C1 segment of cervical spinal cord (tissue), 14 donors: ENCODE data around the gene NEU3.
"Not testable (repeated sequence)": the region's sequence is repeated elsewhere in the genome, so short reads cannot be mapped to it uniquely, and the experiment has no call there.

ENCODE experiments used
- DNase-seq, 14 donors: peaks; one replicate each; lab custom pipeline; 2025; lab: John Stamatoyannopoulos, UW

NEU3 gene

DNA sequence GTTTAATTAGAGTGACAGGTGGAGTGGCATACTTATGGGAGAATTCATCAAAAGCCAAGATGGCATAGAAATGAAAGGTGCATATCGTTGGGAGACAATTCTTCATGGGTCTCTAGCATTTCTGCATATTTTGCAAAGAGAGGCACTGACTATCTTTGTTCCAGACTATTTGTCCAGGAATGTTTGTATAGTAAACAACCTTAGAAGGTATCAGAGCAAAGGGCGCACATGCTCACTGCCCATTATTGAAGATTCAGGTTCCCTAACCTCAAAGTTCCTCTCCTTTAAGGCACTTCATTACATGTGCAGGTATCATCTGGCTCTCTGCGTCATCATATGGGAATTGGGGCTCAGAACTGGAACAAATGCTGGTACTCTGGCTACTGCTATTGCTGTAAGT, 4.7 kb upstream of the NEU3 start:
- DNase-seq: no peak

DNA sequence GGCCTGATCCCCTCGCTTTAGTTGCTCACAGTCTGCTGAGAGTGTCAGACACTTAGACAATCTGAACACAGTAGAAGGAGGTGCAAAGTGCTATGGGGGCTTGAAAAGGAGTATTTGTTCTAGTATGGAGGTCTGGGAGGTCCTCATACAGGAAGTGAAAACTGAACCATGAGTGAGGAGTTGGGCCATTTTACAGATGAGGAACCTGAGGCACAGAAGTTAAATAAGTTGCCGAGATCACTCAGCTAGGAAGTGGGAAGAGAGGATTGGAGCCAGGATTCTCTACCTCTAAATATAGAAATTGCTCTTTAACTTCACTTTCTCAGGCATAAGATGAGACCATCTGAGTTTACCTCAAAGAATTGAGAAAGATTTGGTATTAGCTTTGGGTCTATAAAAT, 4.0 kb upstream of the NEU3 start:
- DNase-seq: no peak

DNA sequence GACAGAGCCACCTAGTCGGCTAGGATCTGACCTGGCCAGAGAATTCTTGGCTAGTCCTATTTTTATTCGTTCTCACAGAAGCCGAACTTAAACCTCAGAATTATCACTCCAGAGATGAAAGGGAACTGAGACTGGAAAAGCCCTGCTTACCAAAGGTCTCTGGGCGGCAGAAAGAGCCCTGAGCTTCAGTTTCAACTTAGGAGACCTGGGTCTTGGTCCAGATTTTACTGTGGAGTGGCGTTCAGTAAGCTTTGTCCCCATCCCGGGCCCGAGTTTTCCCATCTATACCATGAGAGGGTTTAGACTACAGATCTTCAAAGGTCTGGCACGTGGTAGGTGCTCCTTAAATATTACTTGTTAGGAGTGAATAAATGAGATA, 516 bp downstream of the NEU3 start:
- DNase-seq: no peak

DNA sequence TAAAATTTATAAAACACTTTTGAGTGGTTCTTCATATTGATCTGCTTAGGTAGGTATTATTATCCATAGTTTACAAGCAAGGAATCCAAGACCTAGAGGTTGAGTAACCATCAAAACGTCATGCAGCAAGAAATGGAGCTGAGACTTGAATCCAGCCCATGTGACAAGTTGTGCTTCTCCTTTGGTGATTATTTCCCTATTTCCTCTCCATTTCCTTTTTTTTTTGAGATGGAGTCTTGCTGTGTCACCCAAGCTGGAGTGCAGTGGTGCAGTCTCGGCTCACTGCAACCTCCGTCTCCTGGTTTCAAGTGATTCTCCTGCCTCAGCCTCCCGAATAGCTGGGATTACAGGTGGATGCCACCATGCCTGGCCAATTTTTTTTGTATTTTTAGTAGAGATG, 1.4 kb downstream of the NEU3 start:
- not testable (repeated sequence) for DNase-seq

DNA sequence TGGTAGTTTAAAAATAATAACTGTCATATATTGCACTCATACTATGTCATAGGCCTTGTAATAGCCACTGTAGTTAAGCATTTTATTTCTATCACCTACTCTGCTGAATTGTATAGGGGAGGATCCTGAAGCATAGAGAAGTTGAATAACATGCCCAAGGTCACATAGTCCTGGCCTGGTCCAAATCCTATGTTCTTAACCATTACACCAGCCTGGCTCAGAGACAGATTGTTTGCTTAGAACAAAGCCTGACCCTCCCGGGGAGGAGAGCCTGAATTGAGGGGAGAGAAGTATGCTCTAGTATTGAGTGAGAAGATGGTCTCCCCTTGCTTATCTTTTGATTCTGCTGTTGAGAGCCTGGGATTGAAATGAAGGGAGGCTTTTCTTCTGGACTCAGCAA, 2.2 kb downstream of the NEU3 start:
- DNase-seq: no peak

DNA sequence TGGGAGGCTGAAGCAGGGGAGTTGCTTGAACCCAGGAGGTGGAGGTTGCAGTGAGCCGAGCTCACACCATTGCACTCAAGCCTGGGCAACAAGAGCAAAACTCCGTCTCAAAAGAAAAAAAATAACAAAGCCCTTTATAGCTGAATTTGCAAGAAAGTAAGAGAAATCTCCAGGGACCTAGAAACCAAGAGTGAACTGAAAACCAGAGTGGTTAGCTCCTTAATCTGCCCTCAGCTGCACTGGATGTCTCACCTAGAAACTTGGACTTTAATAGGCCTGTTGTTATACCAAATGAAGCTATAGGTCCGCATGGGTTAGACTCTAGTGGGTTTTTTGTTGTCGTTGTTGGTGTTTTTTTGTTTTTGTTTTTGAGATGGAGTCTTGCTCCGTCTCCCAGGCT, 4.1 kb downstream of the NEU3 start:
- no peak for DNase-seq

DNA sequence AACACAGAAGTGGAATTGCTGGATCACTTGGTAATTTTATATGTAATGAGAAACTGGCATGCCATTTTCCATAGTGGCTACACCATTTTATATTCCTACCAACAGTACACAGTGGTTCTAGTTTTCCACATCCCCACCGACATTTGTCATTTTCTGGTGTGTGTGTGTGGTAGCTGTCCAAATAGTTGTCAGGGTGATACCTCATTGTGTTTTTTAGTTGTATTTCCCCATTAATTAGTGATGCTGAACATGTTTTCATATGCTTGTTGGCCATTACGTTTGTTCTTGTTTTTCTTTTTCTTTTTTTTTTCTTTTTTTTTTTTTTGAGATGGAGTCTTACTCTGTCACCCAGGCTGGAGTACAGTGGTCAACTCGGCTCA, 12.2 kb downstream of the NEU3 start:
- DNase-seq: no peak

DNA sequence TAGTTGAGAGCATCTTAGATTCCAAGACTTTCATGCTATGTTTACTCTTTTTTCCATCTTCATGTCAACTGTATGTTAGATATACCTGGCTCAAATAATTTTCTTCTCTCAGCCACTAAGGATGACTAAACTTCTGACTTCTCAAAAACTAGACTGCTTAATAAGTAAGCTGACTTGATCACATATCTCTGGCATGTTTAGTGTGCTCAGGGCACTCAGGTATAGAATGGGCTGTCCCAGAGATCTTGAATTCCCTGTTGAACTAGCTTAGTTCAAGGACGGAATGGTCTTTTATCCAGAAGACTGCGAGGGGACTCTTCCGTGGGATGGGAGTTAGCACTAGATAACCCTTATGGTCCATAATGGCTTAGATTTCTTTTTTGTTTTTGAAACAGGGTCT, 13.0 kb downstream of the NEU3 start:
- no peak for DNase-seq

DNA sequence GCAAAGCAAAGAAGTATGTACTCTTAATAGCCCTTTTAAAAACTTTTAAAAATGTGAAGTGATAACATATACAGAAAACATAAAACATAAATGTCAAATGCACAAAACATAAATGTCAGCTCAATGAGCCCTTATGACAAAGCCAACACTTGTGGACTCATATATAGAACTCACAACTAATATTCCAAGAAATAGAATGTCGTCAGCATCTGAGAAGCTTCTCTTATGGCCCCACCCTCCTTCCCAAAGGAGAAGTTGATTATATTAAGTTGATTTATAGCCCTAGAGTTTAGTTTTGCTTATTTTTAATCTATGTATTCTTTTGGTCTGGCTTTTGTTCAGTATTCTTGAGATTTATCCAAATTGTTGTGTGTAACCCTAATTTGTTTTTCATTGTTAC, 13.8 kb downstream of the NEU3 start:
- DNase-seq: no peak

DNA sequence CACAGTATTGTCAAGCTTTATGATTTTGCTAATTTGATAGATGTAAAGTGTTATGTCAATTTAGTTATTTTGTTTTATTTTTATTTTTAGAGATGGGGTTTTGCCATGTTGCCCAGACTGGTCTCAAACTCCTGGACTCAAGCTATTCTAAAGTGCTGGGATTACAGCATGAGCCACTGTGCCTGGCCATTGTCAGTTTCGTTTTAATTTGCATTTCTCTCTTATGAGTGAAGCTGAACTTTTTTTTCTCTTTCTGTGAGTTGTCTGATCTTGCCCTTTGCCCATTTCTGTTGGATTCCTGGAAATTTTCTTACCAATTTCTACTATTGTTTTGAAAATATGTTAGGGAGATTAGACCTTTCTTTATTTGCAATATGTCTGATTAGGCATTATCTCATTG, 15.5 kb downstream of the NEU3 start:
- no peak for DNase-seq

DNA sequence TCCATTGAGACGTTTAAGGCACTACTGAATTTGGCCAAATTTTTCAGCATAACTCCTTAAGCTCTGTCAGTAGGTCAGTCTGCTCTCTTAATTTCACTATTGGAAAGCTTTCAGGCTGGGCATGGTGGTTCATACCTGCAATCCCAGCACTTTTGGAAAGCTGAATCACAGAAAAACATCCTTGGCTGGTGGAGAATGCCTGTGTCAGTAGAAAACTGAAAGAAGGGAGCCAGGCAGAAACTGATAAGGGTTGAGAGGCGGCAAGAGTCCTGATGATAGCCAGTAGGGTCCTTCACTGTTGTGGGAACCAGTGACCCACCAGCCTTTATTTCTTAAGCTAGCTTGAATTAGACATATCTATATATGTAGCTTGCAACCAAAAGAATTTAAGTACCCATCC, 22.6 kb downstream of the NEU3 start:
- DNase-seq: no peak

- no peak for DNase-seq
Observed at GRCh38 chr11:75011872-75012271, 23.1 kb downstream of the NEU3 start.

- no peak for DNase-seq
Observed at GRCh38 chr11:75013051-75013450, 24.3 kb downstream of the NEU3 start.

DNA sequence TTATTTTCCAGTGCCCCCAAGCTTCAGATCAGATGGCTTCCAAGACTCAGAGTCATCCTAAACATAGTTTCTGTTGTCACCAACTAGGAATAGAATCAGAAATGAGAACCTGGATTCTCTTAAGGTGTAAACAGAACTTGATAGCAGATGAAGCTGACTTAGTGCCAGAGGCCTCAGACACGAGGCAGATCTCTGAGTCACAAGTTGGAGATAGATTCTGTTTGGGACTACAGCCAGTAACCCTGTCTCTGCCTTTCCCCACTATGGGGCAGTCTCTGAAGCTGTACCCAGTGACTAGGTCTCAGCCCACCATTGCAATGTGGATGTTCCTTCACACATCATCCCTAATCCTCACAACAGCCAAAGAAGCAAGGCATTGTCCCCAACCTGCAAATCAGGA, 25.4 kb downstream of the NEU3 start:
- no peak for DNase-seq

DNA sequence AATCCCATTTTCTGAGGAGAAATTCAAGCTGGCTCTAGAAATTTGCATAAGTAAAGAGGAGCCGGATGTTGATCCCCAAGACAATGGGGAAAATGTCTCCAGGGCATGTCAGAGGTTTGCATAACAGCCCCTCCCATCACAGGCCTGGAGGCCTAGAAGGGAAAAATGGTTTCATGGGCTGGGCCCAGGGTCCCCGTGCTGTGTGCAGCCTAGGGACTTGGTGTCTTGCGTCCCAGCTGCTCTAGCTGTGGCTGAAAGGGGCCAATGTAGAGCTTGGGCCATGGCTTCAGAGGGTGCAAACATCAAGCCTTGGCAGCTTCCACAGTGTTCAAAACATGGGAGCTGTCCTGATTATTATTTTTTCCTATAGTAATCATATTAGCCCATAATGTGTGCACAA, 30.5 kb downstream of the NEU3 start:
- DNase-seq: not testable (repeated sequence)

DNA sequence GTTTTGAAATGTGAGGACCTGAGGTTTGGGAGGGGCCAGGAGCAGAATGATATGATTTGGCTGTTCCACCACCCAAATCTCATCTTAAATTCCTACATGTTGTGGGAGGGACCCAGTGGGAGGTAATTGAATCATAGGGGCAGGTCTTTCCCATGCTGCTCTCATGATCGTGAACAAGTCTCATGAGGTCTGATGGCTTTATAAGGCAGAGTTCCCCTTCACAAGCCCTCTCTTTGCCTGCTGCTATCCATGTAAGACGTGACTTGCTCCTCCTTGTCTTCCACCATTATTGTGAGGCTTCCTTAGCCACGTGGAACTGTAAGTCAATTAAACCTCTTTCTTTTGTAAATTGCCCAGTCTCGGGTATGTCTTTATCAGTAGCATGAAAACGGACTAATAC, 31.6 kb downstream of the NEU3 start:
- DNase-seq: not testable (repeated sequence)

DNA sequence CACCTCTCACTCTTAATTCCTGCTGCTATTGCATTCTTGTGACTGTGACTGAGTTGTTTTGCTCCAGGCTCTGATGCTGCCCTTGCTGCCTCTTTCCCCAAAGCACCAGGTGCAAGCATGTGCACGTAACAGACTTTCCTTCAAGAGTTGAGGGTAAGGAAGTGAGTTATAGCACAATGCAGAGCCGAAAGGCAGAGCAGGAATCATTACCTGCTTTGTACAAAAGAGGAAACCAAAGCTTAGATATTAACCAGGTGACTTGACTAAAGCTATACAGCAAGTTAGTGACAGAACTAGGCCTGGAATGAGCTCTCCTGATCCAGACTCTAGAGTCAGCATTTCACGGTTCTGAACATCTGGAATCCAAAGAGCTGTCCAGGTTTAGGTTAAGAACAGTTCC, 33.6 kb downstream of the NEU3 start:
- no peak for DNase-seq

DNA sequence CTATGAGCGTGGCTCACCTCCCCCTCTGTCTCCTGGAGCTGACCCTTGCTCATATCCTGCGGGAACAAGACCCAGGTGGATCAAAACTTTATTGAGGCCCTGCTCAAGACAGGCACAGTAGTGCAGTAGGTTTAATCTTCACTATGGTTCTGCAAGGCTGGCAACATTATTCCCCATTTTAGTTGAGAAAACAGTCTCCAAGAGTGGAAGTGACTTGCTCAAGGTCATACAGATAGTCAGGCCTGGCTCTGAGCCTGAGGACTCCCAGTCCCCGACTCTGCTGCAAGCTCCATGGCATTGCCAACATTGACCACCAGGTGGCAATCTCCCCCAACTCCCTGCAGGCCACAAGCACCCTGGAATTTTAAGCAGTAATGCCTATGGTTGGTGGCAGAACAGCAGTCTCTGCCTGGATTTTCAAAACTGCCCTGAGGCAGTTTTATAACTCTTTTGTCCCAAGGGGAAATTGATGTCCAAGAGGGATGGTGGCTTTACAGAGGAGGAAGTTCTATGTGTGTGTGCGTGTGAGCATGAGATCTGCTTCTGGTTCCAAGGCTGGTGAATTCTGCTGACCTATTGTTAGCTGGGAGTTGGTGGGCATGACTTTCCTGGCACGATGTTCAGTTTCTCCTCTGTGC, 34.1 kb downstream of the NEU3 start:
- DNase-seq: peak in 12 of 14 donors; percentile 24 to 75 (median 46)

DNA sequence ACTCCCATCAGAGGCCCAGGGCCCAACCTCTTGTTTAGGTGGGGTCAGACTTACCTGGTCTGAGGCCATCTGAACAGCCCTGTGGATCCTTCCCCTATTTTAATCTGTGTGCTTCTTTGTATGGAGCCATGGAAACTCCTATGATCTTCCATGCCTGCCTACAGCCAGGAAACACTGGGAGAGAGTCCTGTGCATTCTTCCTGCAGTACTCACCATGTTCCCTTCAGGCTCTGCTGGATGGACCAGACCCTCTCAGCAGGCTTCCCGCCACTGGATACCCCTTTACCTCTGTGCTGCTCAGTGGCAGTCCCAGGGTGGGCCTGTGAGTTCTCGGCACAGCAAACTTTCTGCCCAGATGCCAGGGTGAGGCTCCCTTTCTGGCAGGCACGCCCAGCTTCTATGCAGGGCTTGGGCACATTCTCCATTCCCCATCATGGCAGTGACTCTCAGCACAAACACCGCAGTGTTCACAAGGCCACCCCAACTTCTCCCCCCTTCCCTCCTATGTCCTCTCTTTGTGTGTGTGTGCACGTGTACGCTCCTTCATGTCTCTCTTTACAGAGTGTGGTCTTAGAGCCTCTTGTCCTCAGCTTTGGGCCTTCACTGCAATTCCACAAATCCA, 34.8 kb downstream of the NEU3 start:
- peak in 3 of 14 donors; percentile 24 to 54 (median 30) for DNase-seq

- peak in 4 of 14 donors; percentile 8 to 54 (median 22) for DNase-seq
Observed at GRCh38 chr11:75024068-75024449, 35.3 kb downstream of the NEU3 start.

- peak in 2 of 14 donors; percentile 3 to 7 for DNase-seq
Observed at GRCh38 chr11:75024764-75025211, 36.1 kb downstream of the NEU3 start.

DNA sequence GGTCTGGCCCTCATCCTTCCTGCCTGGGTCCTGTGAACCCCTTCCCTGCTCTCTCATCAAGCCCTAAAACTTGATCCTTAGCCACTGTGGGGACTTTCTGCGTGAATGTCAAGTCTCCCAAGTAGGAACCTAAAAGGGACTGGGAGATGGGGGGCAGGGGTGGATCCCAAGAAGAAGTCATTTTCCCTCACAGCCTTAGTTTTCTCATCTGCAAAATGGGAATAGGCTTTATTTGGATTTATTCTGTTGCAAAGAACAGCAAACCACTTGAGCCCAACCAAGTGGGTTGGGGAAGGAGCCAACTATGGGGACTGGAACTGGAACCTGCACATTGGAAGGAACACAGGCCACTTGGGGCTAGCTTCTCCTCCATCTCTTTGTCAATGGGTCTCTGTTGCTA, 36.8 kb downstream of the NEU3 start:
- no peak for DNase-seq

DNA sequence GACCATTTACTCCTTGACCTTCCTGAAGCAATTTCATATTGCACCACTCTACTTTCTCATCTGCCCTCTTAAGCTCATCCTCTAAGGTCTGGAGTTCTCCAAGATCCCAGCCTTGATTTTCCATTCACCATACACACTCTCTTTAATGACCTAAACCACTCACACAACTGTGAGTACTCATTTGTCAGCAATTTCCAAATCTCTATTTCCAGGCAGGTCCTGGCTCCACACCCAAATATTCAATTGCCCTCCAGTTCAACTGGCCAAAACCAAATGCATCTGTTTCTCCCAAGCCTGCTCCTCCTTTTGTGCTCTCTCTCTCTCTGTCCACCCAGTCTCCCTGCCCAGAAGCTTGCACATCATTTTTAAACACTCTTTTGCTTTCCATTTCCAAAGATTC, 39.6 kb downstream of the NEU3 start:
- no peak for DNase-seq

GRCh38 chr11:75028724-75029123, 40.0 kb downstream of the NEU3 start:
- no peak for DNase-seq
